ENCODE measurements around the gene H3-3A.
A peak's percentile ranks its signal among the peaks of the same experiment; 100 is the strongest.

The H3-3A gene

DNA sequence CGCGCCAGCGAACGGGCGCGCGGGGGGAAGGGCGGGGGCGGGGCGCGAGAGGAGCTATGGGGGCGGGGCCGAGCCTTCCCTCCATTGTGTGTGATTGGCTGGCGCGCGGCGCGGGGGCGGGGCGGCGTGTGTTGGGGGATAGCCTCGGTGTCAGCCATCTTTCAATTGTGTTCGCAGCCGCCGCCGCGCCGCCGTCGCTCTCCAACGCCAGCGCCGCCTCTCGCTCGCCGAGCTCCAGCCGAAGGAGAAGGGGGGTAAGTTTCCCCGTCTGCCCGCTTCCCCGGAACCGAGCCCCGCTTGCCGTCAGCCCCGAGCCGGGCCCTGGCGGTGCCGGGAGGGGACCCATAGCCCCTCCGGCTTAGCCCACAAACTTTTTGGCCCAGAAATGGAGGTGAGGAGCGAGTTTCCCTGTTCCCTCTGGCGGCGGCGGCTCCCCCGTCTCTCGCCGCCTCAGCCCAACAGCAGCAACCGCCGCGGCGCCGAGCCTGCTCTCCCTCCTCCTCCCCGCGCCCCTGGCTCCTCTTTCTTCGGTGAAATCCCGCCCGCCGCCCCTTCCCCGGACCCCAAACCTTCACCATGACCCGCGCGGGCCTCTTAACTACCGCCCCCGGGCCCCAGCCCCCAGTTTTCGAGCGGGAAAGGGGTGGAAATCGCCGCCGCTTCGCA is at the start of gene H3-3A:
H3-3A (plus strand) TSS at position 159 of the 666 bp plus-strand sequence. CDS start 1,636 bp downstream, outside the sequence.
- peak; percentile 89 for DNase-seq (ENCODE audit: low read depth)
- peak within 1 kb of the TSS; percentile 90 for H3K4me3 ChIP-seq (ENCODE audit: control insufficient read depth, low read depth, low read length)
- TF ChIP-seq, protein P1, sequence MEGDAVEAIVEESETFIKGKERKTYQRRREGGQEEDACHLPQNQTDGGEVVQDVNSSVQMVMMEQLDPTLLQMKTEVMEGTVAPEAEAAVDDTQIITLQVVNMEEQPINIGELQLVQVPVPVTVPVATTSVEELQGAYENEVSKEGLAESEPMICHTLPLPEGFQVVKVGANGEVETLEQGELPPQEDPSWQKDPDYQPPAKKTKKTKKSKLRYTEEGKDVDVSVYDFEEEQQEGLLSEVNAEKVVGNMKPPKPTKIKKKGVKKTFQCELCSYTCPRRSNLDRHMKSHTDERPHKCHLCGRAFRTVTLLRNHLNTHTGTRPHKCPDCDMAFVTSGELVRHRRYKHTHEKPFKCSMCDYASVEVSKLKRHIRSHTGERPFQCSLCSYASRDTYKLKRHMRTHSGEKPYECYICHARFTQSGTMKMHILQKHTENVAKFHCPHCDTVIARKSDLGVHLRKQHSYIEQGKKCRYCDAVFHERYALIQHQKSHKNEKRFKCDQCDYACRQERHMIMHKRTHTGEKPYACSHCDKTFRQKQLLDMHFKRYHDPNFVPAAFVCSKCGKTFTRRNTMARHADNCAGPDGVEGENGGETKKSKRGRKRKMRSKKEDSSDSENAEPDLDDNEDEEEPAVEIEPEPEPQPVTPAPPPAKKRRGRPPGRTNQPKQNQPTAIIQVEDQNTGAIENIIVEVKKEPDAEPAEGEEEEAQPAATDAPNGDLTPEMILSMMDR (conservative IDR thresholded peaks at IDR 0.05; ENCODE audit: control insufficient read depth, insufficient read depth, low read depth, low read length): no peak

DNA sequence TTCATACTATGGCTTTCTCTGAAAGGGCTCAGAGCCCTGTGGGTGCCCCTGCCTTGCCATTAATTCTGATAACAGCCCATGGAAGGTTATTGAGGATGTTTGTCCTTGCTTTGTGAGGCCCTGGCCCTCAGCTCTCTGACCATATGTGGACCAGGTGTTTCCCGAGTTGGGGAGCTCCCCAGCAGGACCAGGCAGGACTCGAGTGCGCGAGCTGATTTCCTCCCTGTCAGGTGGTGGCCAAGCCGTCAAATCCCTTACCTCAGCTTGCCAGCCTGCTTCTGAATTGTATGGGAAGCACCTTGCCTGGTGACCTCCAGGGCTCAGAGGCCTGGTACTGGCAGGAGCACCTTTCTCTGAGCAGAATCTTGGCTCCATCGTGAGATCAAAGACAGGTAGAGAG is 45.4 kb upstream of the H3-3A start:
- DNase-seq (ENCODE audit: low read depth): no peak
- TF ChIP-seq, protein P1 (conservative IDR thresholded peaks at IDR 0.05; ENCODE audit: control insufficient read depth, insufficient read depth, low read depth, low read length): no peak
- no peak overlapping the region for H3K4me3 ChIP-seq (ENCODE audit: control insufficient read depth, low read depth, low read length)

DNA sequence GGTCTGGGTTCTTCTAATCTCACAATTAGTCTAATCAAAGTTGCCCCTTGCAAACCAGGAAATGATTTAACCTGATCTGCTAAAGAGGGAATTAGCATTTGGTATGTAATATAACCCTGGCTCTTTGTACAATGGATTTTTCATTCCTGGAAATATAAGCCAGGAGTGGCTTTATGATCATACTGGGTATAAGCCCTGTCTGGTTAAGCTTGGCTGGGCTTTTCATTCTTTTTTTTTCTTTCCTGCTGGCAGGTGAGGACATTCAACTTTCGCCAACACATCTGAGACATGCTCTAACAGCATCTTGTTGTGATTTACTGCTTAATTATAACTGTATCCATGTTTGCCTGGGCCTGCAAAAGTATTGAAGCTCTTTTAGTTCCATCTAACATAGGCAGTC is 42.9 kb upstream of the H3-3A start:
- no peak for DNase-seq (ENCODE audit: low read depth)
- TF ChIP-seq, protein P1 (conservative IDR thresholded peaks at IDR 0.05; ENCODE audit: control insufficient read depth, insufficient read depth, low read depth, low read length): no peak
- H3K4me3 ChIP-seq (ENCODE audit: control insufficient read depth, low read depth, low read length): no peak overlapping the region

DNA sequence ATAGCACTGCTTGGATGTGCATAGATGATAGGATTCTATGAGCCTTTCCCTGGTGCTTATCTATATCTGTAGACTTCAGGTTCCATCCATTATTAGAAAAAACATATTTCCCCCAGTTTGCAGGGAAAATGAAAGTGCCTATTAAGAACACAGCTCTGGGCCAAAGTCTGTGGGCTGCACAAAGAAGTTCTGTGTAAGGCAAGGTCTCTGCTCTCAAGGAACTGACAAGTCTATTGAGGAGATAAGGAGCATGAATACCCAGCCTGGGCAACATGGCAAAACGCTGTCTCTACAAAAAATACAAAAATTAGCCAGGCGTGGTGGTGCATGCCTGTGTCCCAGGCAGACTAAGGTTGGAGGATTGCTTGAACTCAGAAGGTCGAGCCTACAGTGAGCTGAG is 41.1 kb upstream of the H3-3A start:
- TF ChIP-seq, protein P1 (conservative IDR thresholded peaks at IDR 0.05; ENCODE audit: control insufficient read depth, insufficient read depth, low read depth, low read length): no peak
- no peak for DNase-seq (ENCODE audit: low read depth)
- no peak overlapping the region for H3K4me3 ChIP-seq (ENCODE audit: control insufficient read depth, low read depth, low read length)

DNA sequence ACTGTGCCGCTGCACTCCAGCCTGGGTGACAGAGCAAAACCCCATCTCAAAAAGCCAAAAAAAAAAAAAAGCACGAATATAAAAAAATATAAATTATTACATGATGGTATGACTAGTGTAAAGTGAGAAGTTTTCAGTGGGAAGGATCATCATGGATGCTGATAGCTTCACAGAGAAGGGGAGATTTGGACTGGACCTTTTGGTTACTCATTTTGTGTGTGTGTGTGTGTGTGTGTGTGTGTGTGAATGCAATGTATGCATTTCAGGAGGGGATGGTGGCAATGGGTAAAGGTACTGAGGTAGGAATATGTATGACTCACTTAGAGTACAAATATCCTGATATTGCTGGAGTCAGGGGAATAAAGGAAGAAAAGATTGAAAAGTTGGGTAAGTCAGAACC is 40.7 kb upstream of the H3-3A start:
- no peak overlapping the region for H3K4me3 ChIP-seq (ENCODE audit: control insufficient read depth, low read depth, low read length)
- DNase-seq (ENCODE audit: low read depth): no peak
- TF ChIP-seq, protein P1 (conservative IDR thresholded peaks at IDR 0.05; ENCODE audit: control insufficient read depth, insufficient read depth, low read depth, low read length): no peak

DNA sequence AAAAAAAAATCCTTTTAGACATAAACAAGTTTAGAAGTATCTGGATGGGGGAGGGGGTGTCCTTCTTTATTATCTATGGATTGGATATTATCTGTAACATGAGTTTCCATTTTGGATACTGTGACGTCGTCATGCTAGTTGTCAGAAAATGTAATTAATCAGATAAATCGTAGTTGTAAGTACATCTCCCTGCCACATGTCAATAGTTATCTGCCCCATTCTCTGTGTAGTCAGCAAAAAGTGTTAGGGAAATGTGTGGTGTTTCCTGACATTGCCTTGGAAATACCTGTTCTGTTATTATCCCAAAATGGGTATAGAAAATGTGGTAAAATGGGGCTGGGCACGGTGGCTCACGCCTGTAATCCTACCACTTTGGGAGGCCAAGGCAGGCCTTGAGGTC is 38.8 kb upstream of the H3-3A start:
- no peak overlapping the region for H3K4me3 ChIP-seq (ENCODE audit: control insufficient read depth, low read depth, low read length)
- no peak for DNase-seq (ENCODE audit: low read depth)
- TF ChIP-seq, protein P1 (conservative IDR thresholded peaks at IDR 0.05; ENCODE audit: control insufficient read depth, insufficient read depth, low read depth, low read length): no peak

Measured in fibroblast of mammary gland (primary cell).